ENCODE measurements around the gene PRKACA. TPM values are rescaled to one million over a fixed set of nuclear protein-coding genes. Genes with fewer than 3 reads are reported as not detected.

The PRKACA gene
- total and polyA plus RNA-seq, 10 of the 15 experiments (the other 5 are each of a cell fraction or from before 2014, with no cell fraction given), result 0.53 to 68.5 (median 11.2) TPM

- H3K4me2 ChIP-seq (ENCODE audit: control insufficient read depth, insufficient read depth), result no peak within 1 kb of the TSS
- no peaks in the 10 kb centered on the region for H3K36me3 ChIP-seq (ENCODE audit: control insufficient read depth in 2 of 2, insufficient read depth in 2 of 2, low read length in 1 of 2)
- no peak within 1 kb of the TSS for H2AFZ ChIP-seq (ENCODE audit: control insufficient read depth, low read depth, low read length)
- no TSS peak for BruUV-seq (replicated peaks)
- WGBS (ENCODE audit: insufficient coverage, insufficient replicate concordance, low lambda C conversion rate, missing lambda C conversion rate), result 69% methylated on average over 14 of the region's 19 CpGs
- no peak for FAIRE-seq
- DNase-seq (ENCODE audit: low read depth, low spot score), result no peak
- ChIA-PET POLR2A (no interaction called here), SMC1A (ENCODE audit: uncharacterized antibody, unreplicated experiment) (no interaction called here), CTCF (interaction anchor here (1.3 to 5.3 kb wide), 7 partner anchors 9 to 182 kb away, joined by 3 to 110 read pairs (median 31); partner anchors contain the start of genes ASF1B and MISP3), RAD21 (ENCODE audit: unreplicated experiment) (no interaction called here)
- peaks cover 0 to 6% of the 10 kb centered on the region in 2 experiments for H3K27me3 ChIP-seq (replicated peaks in 1 of 2; ENCODE audit: control insufficient read depth in 2 of 2, insufficient read depth in 2 of 2, low read length in 1 of 2)
- no peaks in the 10 kb centered on the region for H3K4me1 ChIP-seq (ENCODE audit: control insufficient read depth, insufficient read depth, low read length)
- no peaks in the 10 kb centered on the region; the same call in 1 of the 2 replicates for H4K20me1 ChIP-seq (ENCODE audit: control insufficient read depth, insufficient read depth)
- H3K4me3 ChIP-seq, result no peak within 1 kb of the TSS
- no peak; the same call in 1 of the 3 replicates for ATAC-seq
- H3K9ac ChIP-seq (ENCODE audit: control insufficient read depth, insufficient read depth, low read length), result no peak within 1 kb of the TSS
- intact Hi-C loops (cut with micrococcal nuclease; ENCODE audit: unreplicated experiment), result no loop called here
- no peaks in the 10 kb centered on the region for H3K79me2 ChIP-seq (ENCODE audit: control insufficient read depth, insufficient read depth, low read length)
- in situ Hi-C loops (cut with MboI), result loop anchor here (25.0 kb wide), 1 partner anchor 775 kb away; no protein-coding TSS in a partner anchor
- no peaks in the 10 kb centered on the region for H3K9me3 ChIP-seq (replicated peaks; ENCODE audit: control insufficient read depth, insufficient read depth, low read length)
- TF ChIP-seq ZNF592 (IDR thresholded peaks at IDR 0.05) (no peak), RCOR1 (conservative IDR thresholded peaks at IDR 0.05; ENCODE audit: low read depth, low read length) (no peak), SPI1 (IDR thresholded peaks at IDR 0.05; ENCODE audit: borderline replicate concordance, insufficient read depth, low read depth, low read length) (no peak), IKZF2 (IDR thresholded peaks at IDR 0.05) (no peak), SREBF1 (IDR thresholded peaks at IDR 0.05; ENCODE audit: low read length) (no peak), YY1 (IDR thresholded peaks at IDR 0.05; ENCODE audit: low read depth, low read length) (no peak), SMARCA5 (IDR thresholded peaks at IDR 0.05) (no peak), ZBTB11 (CRISPR knock-in tag; IDR thresholded peaks at IDR 0.05) (no peak), ZNF622 (IDR thresholded peaks at IDR 0.05) (no peak), SUZ12 (IDR thresholded peaks at IDR 0.05; ENCODE audit: unreplicated experiment) (no peak), NFYA (IDR thresholded peaks at IDR 0.05; ENCODE audit: borderline replicate concordance, low read depth, low read length) (no peak), JUNB (IDR thresholded peaks at IDR 0.05) (no peak), NFIC (IDR thresholded peaks at IDR 0.05; ENCODE audit: low read depth, low read length) (no peak), CHD2 (IDR thresholded peaks at IDR 0.05; ENCODE audit: borderline replicate concordance, low read depth, low read length) (no peak), KLF5 (IDR thresholded peaks at IDR 0.05; ENCODE audit: partially characterized antibody) (no peak)
- H3K27ac ChIP-seq (ENCODE audit: control insufficient read depth, insufficient read depth), result no peak within 1 kb of the TSS
Observed at GRCh38 chr19:14061751-14062557, 55.6 kb downstream of the PRKACA start, which contains the start of gene PALM3. Gene PALM3, minus strand, starts transcription at chr19:14062076. Its CDS starts 96 bp downstream, at chr19:14061980.

Data from GM12878 (cell line).